ENCODE data around the gene NPY2R.

Gene NPY2R

GRCh38 chr4:155179216-155179615 is 29.2 kb upstream of the NPY2R start:
- Histone ChIP-seq H3F3A (ENCODE audit: insufficient read depth) (no peaks in the 10 kb centered on the region), H3K9me2 (replicated peaks; ENCODE audit: insufficient read depth, low read length) (no peaks in the 10 kb centered on the region)
- TF ChIP-seq, protein P1, sequence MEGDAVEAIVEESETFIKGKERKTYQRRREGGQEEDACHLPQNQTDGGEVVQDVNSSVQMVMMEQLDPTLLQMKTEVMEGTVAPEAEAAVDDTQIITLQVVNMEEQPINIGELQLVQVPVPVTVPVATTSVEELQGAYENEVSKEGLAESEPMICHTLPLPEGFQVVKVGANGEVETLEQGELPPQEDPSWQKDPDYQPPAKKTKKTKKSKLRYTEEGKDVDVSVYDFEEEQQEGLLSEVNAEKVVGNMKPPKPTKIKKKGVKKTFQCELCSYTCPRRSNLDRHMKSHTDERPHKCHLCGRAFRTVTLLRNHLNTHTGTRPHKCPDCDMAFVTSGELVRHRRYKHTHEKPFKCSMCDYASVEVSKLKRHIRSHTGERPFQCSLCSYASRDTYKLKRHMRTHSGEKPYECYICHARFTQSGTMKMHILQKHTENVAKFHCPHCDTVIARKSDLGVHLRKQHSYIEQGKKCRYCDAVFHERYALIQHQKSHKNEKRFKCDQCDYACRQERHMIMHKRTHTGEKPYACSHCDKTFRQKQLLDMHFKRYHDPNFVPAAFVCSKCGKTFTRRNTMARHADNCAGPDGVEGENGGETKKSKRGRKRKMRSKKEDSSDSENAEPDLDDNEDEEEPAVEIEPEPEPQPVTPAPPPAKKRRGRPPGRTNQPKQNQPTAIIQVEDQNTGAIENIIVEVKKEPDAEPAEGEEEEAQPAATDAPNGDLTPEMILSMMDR (IDR thresholded peaks at IDR 0.05; ENCODE audit: insufficient read depth, low read length, poor library complexity, severe bottlenecking) = no peak
- no peak for TF ChIP-seq EZH2phosphoT487 (conservative IDR thresholded peaks at IDR 0.05; ENCODE audit: low read length)

GRCh38 chr4:155186972-155187371 is 21.5 kb upstream of the NPY2R start:
- no peaks in the 10 kb centered on the region for H3K27me3 ChIP-seq (ENCODE audit: low read length)
- no peaks in the 10 kb centered on the region for H3K79me2 ChIP-seq (ENCODE audit: insufficient read depth, low read length)
- H3K9me2 ChIP-seq (replicated peaks; ENCODE audit: insufficient read depth, low read length) = no peaks in the 10 kb centered on the region
- no peak overlapping the region for H3K4me3 ChIP-seq (ENCODE audit: insufficient read depth, low read length, poor library complexity, severe bottlenecking)
- no peaks in the 10 kb centered on the region for H4K20me1 ChIP-seq (ENCODE audit: low read depth, low read length)
- no peak for TF ChIP-seq EZH2phosphoT487 (conservative IDR thresholded peaks at IDR 0.05; ENCODE audit: low read length)
- TF ChIP-seq, protein P1 (IDR thresholded peaks at IDR 0.05; ENCODE audit: insufficient read depth, low read length, poor library complexity, severe bottlenecking) = no peak
- no peak overlapping the region for H3K4me2 ChIP-seq (ENCODE audit: low read depth, low read length, poor library complexity, severe bottlenecking)
- H3K9ac ChIP-seq (ENCODE audit: low read length) = no peak overlapping the region
- H3F3A ChIP-seq (ENCODE audit: insufficient read depth) = no peaks in the 10 kb centered on the region
- no peaks in the 10 kb centered on the region for H3K36me3 ChIP-seq (ENCODE audit: low read length)
- no peak overlapping the region for H2AFZ ChIP-seq (ENCODE audit: low read depth, low read length, severe bottlenecking)
- H3K27ac ChIP-seq (ENCODE audit: low read depth, low read length) = no peak overlapping the region
- H3K9me3 ChIP-seq (ENCODE audit: insufficient read depth, low read length) = no peaks in the 10 kb centered on the region

More at GRCh38 chr4:155179216-155179615, 29.2 kb upstream of the NPY2R start:
- H3K4me3 ChIP-seq (ENCODE audit: insufficient read depth, low read length, poor library complexity, severe bottlenecking) = no peak overlapping the region
- H3K9ac ChIP-seq (ENCODE audit: low read length) = no peak overlapping the region
- no peak overlapping the region for H3K4me2 ChIP-seq (ENCODE audit: low read depth, low read length, poor library complexity, severe bottlenecking)
- H3K36me3 ChIP-seq (ENCODE audit: low read length) = no peaks in the 10 kb centered on the region
- no peaks in the 10 kb centered on the region for H3K9me3 ChIP-seq (ENCODE audit: insufficient read depth, low read length)
- H4K20me1 ChIP-seq (ENCODE audit: low read depth, low read length) = no peaks in the 10 kb centered on the region
- H2AFZ ChIP-seq (ENCODE audit: low read depth, low read length, severe bottlenecking) = no peak overlapping the region
- no peaks in the 10 kb centered on the region for H3K27me3 ChIP-seq (ENCODE audit: low read length)
- no peaks in the 10 kb centered on the region for H3K79me2 ChIP-seq (ENCODE audit: insufficient read depth, low read length)
- no peak overlapping the region for H3K27ac ChIP-seq (ENCODE audit: low read depth, low read length)

DNA sequence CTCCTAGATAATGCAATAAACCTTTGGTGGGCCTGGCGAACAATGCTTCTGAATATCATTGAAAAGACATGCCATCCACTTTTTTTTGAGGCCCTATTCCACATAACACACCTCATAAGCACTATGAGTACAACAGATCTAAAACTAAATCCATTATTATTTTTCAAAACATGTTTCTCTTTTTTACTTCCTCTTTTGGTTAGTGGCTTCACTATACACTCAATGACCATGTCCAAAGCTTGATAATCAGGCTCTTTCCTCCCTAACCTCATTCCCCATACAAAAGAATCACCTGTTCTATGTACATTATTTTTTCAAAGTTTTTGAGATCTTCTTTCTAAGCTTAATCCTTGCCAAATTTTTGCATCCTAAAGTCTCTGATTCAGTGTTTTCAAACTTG is 20.4 kb upstream of the NPY2R start:
- no peaks in the 10 kb centered on the region for H3K9me3 ChIP-seq (ENCODE audit: insufficient read depth, low read length)

More for the DNA sequence above, 20.4 kb upstream of the NPY2R start:
- no peaks in the 10 kb centered on the region for H3K79me2 ChIP-seq (ENCODE audit: insufficient read depth, low read length)
- no peak overlapping the region for H3K4me2 ChIP-seq (ENCODE audit: low read depth, low read length, poor library complexity, severe bottlenecking)
- H3K4me3 ChIP-seq (ENCODE audit: insufficient read depth, low read length, poor library complexity, severe bottlenecking) = no peak overlapping the region
- H3K27ac ChIP-seq (ENCODE audit: low read depth, low read length) = no peak overlapping the region
- H4K20me1 ChIP-seq (ENCODE audit: low read depth, low read length) = no peaks in the 10 kb centered on the region
- no peak overlapping the region for H2AFZ ChIP-seq (ENCODE audit: low read depth, low read length, severe bottlenecking)
- TF ChIP-seq, protein P1 (IDR thresholded peaks at IDR 0.05; ENCODE audit: insufficient read depth, low read length, poor library complexity, severe bottlenecking) = no peak
- no peak for TF ChIP-seq EZH2phosphoT487 (conservative IDR thresholded peaks at IDR 0.05; ENCODE audit: low read length)
- no peaks in the 10 kb centered on the region for H3K27me3 ChIP-seq (ENCODE audit: low read length)
- H3K9ac ChIP-seq (ENCODE audit: low read length) = no peak overlapping the region
- H3K36me3 ChIP-seq (ENCODE audit: low read length) = no peaks in the 10 kb centered on the region
- H3K9me2 ChIP-seq (replicated peaks; ENCODE audit: insufficient read depth, low read length) = no peaks in the 10 kb centered on the region
- H3F3A ChIP-seq (ENCODE audit: insufficient read depth) = no peaks in the 10 kb centered on the region
